ENCODE measurements around the gene HNRNPAB. TPM values are rescaled to one million over a fixed set of nuclear protein-coding genes. Genes with fewer than 3 reads are reported as not detected.

Gene HNRNPAB
- total RNA-seq, 6 experiments from 2014 or later: 153 to 218 (median 197) TPM

GRCh38 chr5:178165581-178165980 lies 38.8 kb upstream of the HNRNPAB start:
- no peak for TF ChIP-seq CTCF (IDR thresholded peaks at IDR 0.05)
- DNase-seq: no peak
- Mint-ChIP-seq H3K4me3 (no peak overlapping the region), H3K27ac (no peak overlapping the region), H3K36me3 (ENCODE audit: low read depth) (no peaks in the 10 kb centered on the region), H3K4me1 (ENCODE audit: low read depth) (no peaks in the 10 kb centered on the region), H3K27me3 (ENCODE audit: insufficient read depth) (peaks cover 44% of the 10 kb centered on the region), H3K9me3 (no peaks in the 10 kb centered on the region)

GRCh38 chr5:178170455-178170854 lies 33.9 kb upstream of the HNRNPAB start:
- H3K27me3 Mint-ChIP-seq (ENCODE audit: insufficient read depth): peaks cover 20% of the 10 kb centered on the region
- H3K4me1 Mint-ChIP-seq (ENCODE audit: low read depth): no peaks in the 10 kb centered on the region
- H3K27ac Mint-ChIP-seq: no peak overlapping the region
- no peaks in the 10 kb centered on the region for H3K36me3 Mint-ChIP-seq (ENCODE audit: low read depth)
- no peak for DNase-seq
- H3K4me3 Mint-ChIP-seq: no peak overlapping the region
- TF ChIP-seq CTCF (IDR thresholded peaks at IDR 0.05): no peak
- H3K9me3 Mint-ChIP-seq: no peaks in the 10 kb centered on the region

- H3K4me1 Mint-ChIP-seq (ENCODE audit: low read depth): no peaks in the 10 kb centered on the region
- TF ChIP-seq CTCF (IDR thresholded peaks at IDR 0.05): no peak
- H3K36me3 Mint-ChIP-seq (ENCODE audit: low read depth): no peaks in the 10 kb centered on the region
- H3K9me3 Mint-ChIP-seq: peaks cover 4% of the 10 kb centered on the region
- no peak overlapping the region for H3K27ac Mint-ChIP-seq
- no peak overlapping the region for H3K4me3 Mint-ChIP-seq
- DNase-seq: no peak
- peaks cover 11% of the 10 kb centered on the region for H3K27me3 Mint-ChIP-seq (ENCODE audit: insufficient read depth)
Observed at GRCh38 chr5:178174456-178174855, 29.9 kb upstream of the HNRNPAB start.

- H3K27me3 Mint-ChIP-seq (ENCODE audit: insufficient read depth): peaks cover 14% of the 10 kb centered on the region
- H3K27ac Mint-ChIP-seq: no peak overlapping the region
- DNase-seq: no peak
- H3K9me3 Mint-ChIP-seq: peaks cover 4% of the 10 kb centered on the region
- H3K4me1 Mint-ChIP-seq (ENCODE audit: low read depth): no peaks in the 10 kb centered on the region
- H3K36me3 Mint-ChIP-seq (ENCODE audit: low read depth): no peaks in the 10 kb centered on the region
- no peak for TF ChIP-seq CTCF (IDR thresholded peaks at IDR 0.05)
- no peak overlapping the region for H3K4me3 Mint-ChIP-seq
Observed at GRCh38 chr5:178176791-178177190, 27.5 kb upstream of the HNRNPAB start.

GRCh38 chr5:178177569-178177968 lies 26.8 kb upstream of the HNRNPAB start:
- Mint-ChIP-seq H3K36me3 (ENCODE audit: low read depth) (no peaks in the 10 kb centered on the region), H3K9me3 (peaks cover 4% of the 10 kb centered on the region), H3K27ac (no peak overlapping the region), H3K4me1 (ENCODE audit: low read depth) (no peaks in the 10 kb centered on the region), H3K27me3 (ENCODE audit: insufficient read depth) (peaks cover 18% of the 10 kb centered on the region), H3K4me3 (no peak overlapping the region)
- no peak for TF ChIP-seq CTCF (IDR thresholded peaks at IDR 0.05)
- no peak for DNase-seq

All from HFFc6 (cell line).